Dedifferentiated amniotic fluid mesenchymal stem cell (primary cell): ENCODE measurements around the gene SDHC.

ENCODE experiments used
- DNase-seq: peaks from one replicate; pipeline ENCODE4 v3.0.0-alpha.2; 2016; ENCODE audit errors: extremely low spot score

Gene SDHC, protein sequence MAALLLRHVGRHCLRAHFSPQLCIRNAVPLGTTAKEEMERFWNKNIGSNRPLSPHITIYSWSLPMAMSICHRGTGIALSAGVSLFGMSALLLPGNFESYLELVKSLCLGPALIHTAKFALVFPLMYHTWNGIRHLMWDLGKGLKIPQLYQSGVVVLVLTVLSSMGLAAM

GRCh38 chr1:161314201-161314981 is at the start of gene SDHC:
Gene SDHC, plus strand, starts transcription at chr1:161314381. Its CDS starts 25 bp downstream, at chr1:161314406.
- peak; percentile 89 for DNase-seq

DNA sequence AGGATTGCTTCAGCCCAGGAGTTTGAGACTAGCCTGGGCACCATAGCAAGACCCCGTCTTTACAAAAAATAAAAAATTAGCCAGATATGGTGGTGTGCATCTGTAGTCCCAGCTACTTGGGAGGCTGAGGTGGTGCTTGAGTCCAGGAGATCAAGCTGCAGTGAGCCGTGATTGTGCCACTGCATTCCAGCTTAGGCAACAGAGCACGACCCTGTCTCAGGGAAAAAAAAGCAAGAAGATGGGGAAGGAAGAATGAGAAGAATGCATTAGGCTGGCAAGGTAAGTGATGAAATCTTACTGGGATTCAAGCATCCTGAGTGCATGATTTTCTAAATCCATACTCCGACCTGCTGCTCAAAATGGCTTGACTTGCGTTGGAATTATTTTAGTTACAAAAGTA is 48.9 kb upstream of the SDHC start:
- DNase-seq = no peak

DNA sequence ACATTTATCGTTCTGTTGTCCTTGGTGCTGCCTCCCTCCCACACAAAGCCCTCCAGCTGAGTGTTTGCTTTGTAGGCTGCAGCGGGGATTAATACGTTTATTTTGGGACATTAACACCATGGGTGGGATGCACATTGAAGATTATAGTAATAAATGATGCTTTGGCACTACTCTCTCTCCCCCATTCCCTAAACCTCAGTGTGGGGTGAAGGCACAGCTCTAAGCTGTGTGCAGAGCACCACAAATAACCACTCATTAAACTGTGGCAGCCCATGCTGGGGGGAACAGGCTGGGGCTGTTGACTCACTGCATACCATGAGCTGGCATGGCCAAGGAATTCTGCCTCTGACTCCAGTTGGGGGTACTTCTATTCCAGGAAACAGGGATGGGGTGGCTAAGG is 48.0 kb upstream of the SDHC start:
- DNase-seq = no peak

DNA sequence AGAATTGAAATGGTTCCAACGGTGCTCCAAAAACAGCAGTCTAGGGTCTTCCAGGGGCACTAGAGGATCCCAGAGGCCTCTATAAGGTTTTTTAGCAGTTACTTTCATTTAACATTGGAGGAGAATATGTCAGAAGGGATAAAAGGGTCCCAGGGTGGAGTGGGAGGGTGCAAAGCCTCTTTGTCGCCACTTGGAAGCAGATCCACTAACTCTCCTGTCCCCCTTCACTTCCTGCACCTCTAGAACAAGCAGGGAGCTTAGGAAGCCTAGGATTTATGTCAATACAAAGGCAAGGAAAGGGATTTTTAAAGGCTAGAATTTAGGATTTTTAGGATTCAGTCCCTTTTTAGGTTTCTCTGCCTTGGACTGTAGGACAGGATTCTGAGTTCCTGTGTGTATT is 47.3 kb upstream of the SDHC start:
- no peak for DNase-seq

- no peak for DNase-seq
Observed at GRCh38 chr1:161267321-161267720, 46.9 kb upstream of the SDHC start.

DNA sequence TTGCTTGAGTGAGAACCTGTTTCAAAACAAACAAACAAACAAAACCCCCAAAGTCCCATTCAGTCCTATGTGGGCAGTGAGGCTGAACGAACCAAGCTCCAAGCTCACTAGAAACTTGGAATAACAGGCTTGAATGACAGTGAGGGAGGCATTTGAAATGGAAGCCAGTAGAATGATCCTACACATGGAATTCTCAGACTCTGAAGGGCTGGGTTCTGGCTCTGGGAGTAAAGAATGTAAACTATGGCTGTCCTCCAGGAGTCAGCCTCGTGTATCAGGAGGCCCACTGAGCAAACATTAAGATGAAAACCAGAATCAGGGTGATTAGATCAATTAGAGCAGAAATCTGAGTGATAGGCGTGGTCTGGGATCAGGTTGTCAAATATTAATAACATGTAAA is 40.8 kb upstream of the SDHC start:
- DNase-seq = no peak

- DNase-seq = no peak
Observed at GRCh38 chr1:161274874-161275273, 39.3 kb upstream of the SDHC start.

GRCh38 chr1:161282991-161283390 is 31.2 kb upstream of the SDHC start:
- no peak for DNase-seq

- no peak for DNase-seq
Observed at GRCh38 chr1:161285113-161285512, 29.1 kb upstream of the SDHC start.

- no peak for DNase-seq
Observed at GRCh38 chr1:161285521-161285920, 28.7 kb upstream of the SDHC start.

DNA sequence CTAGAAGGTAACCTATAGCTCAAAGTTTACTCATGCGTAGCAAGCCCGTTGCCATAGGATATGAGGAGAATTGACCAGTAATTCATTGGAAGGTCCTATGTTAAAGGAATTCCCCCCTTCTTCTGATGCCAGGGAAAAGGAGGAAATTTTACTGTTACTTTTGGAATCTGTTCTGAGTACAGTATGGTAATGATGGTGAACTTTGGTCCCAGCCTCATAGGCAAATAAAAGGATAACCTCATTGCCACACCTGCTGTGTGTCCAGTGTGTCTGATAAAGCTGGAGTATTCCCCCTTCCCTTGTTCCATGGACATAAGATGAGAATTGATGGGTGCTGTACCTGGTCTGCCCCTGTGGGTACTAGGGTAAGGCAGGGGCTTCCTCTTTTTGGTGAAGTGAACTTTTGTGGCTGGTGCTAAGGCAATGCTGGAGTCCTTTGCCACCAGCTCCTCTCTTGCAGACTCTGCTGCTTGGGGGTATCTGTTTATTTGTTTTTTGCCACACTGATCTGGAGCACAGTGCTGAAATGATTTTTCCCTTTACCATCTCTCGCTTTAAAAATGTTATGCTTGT is 26.6 kb upstream of the SDHC start:
- no peak for DNase-seq

DNA sequence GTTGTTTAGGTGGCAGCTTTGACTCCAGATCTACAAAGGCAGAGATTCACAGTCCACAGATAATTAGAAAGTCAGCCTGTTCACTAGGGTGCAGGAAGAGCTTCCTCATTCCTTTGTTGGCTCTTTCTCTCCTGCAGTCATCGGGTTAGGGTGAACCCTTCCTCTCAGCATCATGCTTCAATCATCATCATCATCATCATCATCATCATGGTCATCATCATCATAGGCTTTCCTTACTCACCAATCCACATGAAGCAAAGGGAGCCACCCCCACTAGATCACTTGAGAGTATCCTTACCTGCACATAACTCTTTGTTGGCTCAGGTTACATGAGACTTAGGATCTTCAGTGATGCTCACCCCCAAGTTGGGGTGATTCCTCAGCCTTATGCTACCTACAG is 23.4 kb upstream of the SDHC start:
- DNase-seq = no peak

GRCh38 chr1:161297415-161297814 is 16.8 kb upstream of the SDHC start:
- DNase-seq = no peak

GRCh38 chr1:161298116-161298515 is 16.1 kb upstream of the SDHC start:
- no peak for DNase-seq

DNA sequence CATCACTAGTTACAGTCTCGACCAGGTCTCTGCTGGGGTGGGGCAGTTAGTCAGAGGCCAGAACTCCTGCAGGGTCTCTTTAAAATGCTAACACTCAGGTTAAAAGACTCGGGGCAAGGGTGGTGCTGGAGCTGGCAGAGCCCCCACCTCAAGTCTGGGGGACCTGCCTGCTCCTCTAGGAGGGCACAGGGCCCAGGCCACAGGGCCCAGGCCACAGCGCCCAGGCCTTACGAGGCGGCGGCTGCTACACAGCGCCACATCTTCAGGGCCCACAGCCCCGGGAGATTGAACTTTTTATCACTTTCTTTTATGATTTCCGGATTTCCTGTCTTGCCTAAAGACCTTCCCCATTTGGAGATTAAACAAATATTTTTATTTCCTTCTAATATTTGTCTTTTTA is 14.8 kb upstream of the SDHC start:
- no peak for DNase-seq

DNA sequence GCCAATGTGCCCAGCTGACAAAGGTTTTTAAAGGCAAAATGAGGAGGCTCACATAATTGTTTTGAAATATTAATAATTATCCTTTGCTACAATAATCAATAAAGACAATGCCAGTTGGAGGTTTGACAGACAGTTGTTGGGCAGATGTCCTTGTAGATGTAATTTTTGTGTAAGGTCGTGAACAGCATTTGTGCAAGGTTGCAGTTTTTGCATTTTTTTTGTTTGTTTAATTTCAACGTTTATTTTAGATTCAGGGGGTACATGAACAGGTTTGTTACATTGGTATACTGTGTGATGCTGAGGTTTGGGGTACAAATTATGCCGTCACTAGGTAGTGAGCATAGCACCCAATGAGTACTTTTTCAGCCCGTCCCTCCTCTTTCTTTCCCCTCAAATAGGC is 13.7 kb upstream of the SDHC start:
- DNase-seq = no peak

DNA sequence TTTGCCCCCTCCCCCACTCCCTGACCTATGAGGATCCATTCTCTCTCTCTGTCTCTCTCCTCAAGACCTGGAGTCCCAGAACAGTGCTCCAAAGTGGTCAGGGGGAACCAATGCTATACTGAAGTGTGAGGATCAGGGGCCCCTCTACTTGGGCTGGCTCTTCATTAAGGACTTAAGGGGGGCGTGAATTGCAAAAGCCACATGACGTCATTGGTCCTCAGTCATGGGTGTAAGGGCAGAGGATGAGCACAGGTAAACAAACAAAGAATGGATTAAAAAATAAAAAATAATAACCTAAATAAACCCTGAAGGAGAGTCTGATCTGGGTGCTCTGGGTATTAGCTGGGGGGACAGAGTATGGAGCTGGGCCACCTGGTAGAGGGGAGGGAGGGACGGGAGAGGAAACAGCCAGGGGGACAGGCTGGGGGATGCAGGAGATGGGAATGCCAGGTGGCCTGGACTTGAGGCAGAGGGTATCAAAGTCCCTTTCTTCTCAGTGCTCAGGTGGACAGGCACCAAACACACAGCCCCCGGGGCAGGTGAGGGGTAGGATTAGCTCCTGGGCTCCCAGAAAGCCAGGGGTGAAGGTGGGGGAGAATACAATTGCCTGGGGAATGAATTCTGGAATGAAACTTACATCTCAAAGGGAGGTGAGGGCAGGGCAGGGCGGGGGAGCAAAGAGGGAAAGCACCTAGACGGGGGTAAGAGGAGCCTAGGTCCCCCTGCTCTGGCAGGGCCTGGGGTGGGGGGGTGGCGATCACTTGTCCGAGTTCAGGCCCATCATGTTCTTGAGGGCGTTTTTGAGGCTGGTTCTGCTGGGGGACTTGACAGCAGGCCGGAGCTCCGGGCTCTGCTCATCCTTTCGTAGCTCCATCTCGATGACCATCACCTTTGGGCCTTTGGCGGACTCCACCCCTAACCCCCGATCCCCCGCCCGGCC is 9.0 kb upstream of the SDHC start:
- no peak for DNase-seq

GRCh38 chr1:161305867-161306519 is 8.2 kb upstream of the SDHC start:
- no peak for DNase-seq

GRCh38 chr1:161307230-161307768 is 6.9 kb upstream of the SDHC start:
- DNase-seq = no peak

DNA sequence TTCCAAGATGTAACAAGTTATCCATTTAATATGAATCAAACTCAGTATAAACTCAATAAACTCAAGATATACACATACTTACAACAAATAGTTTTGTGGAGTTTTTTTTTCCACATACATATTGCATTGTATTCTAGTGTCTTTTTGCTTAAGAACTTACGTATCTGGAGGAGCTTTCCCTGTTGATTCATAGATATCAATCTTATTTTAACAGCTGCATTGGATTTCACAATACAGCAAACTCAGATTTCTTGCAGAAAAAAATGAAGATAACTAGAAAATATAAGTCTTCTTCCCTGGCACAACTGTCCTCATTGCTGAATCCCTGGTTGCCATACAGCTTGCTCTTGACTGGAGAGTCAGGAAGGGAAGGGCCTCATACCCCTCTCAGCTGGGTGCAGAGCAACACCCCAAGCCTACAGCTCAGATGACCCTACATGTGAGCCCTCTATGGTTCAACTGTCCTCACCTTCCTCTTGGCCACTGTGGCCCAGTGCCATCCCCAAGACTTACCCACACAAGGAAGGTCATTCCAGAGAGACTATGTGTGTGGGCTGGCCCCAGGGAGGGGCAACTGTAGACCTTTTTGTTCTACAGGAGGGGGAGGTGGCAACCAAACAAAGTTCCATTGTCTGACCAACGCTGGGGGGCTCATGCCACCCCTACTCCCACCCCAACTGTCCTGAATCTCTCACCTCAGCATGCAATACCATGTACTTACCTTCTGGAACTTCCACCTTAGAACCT is 6.1 kb upstream of the SDHC start:
- no peak for DNase-seq

- no peak for DNase-seq
Observed at GRCh38 chr1:161309868-161310267, 4.3 kb upstream of the SDHC start, which contains the start of gene MPZ. Gene MPZ, minus strand, starts transcription at chr1:161309968. Its CDS starts 63 bp downstream, at chr1:161309905.
